OCI-LY3 (cell line): Measurements from ENCODE around the gene GSTK1.

Experiments
- CTCF ChIP-seq: fragments of 200-600, 300-600 bp; sonication (generic); IDR thresholded peaks from 2 replicates; pipeline ENCODE4 v1.5.1; 2014; ENCODE audit warnings: antibody characterized with exemption, low read length, low read depth
- EZH2phosphoT487 ChIP-seq: fragments of 200-600 bp; shearing (Covaris generic); IDR thresholded peaks from 2 replicates; pipeline ENCODE4 v1.6.1; 2018; ENCODE audit warnings: antibody characterized with exemption, mixed run types, low read depth

- TF ChIP-seq CTCF: no peak
- TF ChIP-seq EZH2phosphoT487: no peak
Observed at GRCh38 chr7:143222782-143223181, 40.5 kb upstream of the GSTK1 start.
